HCT116 (cell line): ENCODE data around the gene RAI1. TPM values are rescaled to one million over a fixed set of nuclear protein-coding genes. Genes with fewer than 3 reads are reported as not detected.

ENCODE experiments used
- ATAC-seq: fragments of 200-7000 bp; cut with Tn5 transposase; 2 replicates; pipeline ENCODE4 v1.9.1; 2020; ENCODE audit warnings: mild to moderate bottlenecking, moderate library complexity
- BruUV-seq: library from RNA; stranded (reverse); fragments of 400-500 nt; replicated peaks from 2 replicates; lab custom pipeline; 2021; lab: Mats Ljungman, UMichigan
- CTCF ChIA-PET: fragments of 300-600 bp; sonication (Branson Sonifier 250); formaldehyde crosslinking; loops from one replicate; lab custom pipeline; 2021; ENCODE audit warnings: antibody characterized with exemption; lab: Charles Lee
- POLR2A ChIA-PET: fragments of 300-600, 350-600 bp; sonication (Branson Sonifier 250); formaldehyde crosslinking; loops from one replicate; lab custom pipeline; 2021; ENCODE audit warnings: antibody characterized with exemption; lab: Charles Lee
- RAD21 ChIA-PET, 2 experiments: fragments of 300-600 bp; sonication (Branson Sonifier 250); formaldehyde crosslinking; loops; one replicate each; lab custom pipeline; 2023; ENCODE audit warnings: low total read pairs in 2 of 2; ENCODE audit not compliant: uncharacterized antibody in 2 of 2, unreplicated experiment in 2 of 2, low non-redundant PET in 1 of 2; lab: Charles Lee
- DNase-seq: peaks from one replicate; pipeline ENCODE4 v3.0.0-alpha.2; 2010; ENCODE audit warnings: low read depth, low spot score
- H2AFZ ChIP-seq: fragments of 200-600 bp; shearing (Covaris generic), sonication (generic); 2 replicates; pipeline ENCODE4 v1.6.1; 2017; ENCODE audit warnings: low read depth, mixed run types, mixed read lengths, antibody characterized with exemption, low read length; ENCODE audit not compliant: poor library complexity, severe bottlenecking
- H3K27ac ChIP-seq: 2 replicates; pipeline ENCODE4 v1.5.1; 2012; ENCODE audit warnings: low read depth, low read length
- H3K27me3 ChIP-seq: fragments of 200-600 bp; sonication (generic); 2 replicates; pipeline ENCODE4 v1.6.1; 2016; ENCODE audit warnings: mixed run types, low read length, mixed read lengths; ENCODE audit not compliant: insufficient read depth
- H3K36me3 ChIP-seq, 2 experiments: fragments of 200-500 bp in 1 of 2; fragments of 200-600 bp in 1 of 2; sonication (Bioruptor generic) in 1 of 2; sonication (generic) in 1 of 2; 2 replicates each; pipeline versions ENCODE4 v1.5.1 to v1.6.1; 2014 to 2016; ENCODE audit warnings: low read length in 2 of 2, inconsistent platforms in 1 of 2, mixed read lengths in 1 of 2, mixed run types in 1 of 2; ENCODE audit not compliant: insufficient read depth in 2 of 2, control insufficient read depth in 1 of 2
- H3K4me1 ChIP-seq, 2 experiments: fragments of 200-600 bp in 1 of 2; sonication (generic) in 1 of 2; 2 replicates each; pipeline versions ENCODE4 v1.5.1 to v1.6.1; 2012 to 2017; ENCODE audit warnings: low read length in 2 of 2, inconsistent platforms in 1 of 2, mild to moderate bottlenecking in 1 of 2, mixed read lengths in 1 of 2, mixed run types in 1 of 2, moderate library complexity in 1 of 2; ENCODE audit not compliant: insufficient read depth in 2 of 2, control insufficient read depth in 1 of 2
- H3K4me2 ChIP-seq: fragments of 200-600 bp; sonication (generic); 2 replicates; pipeline ENCODE4 v1.6.1; 2017; ENCODE audit warnings: mixed run types, low read length, mixed read lengths
- H3K4me3 ChIP-seq, 2 experiments: fragments of 200-600 bp in 1 of 2; sonication (generic) in 1 of 2; replicated peaks in 1 of 2; 2 replicates each; pipeline ENCODE4 v1.5.1; 2011 to 2016; ENCODE audit warnings: low read length in 2 of 2, control low read depth in 1 of 2, low read depth in 1 of 2, mild to moderate bottlenecking in 1 of 2, mixed read lengths in 1 of 2, mixed run types in 1 of 2
- H3K79me2 ChIP-seq: fragments of 200-600 bp; sonication (generic); 2 replicates; pipeline ENCODE4 v1.6.1; 2017; ENCODE audit warnings: mild to moderate bottlenecking, mixed run types, low read length, moderate library complexity, mixed read lengths; ENCODE audit not compliant: insufficient read depth
- H3K9ac ChIP-seq: fragments of 200-600 bp; sonication (generic); 2 replicates; pipeline ENCODE4 v1.6.1; 2016; ENCODE audit warnings: low read length, mixed read lengths
- H3K9me2 ChIP-seq: fragments of 200-600 bp; sonication (generic), shearing (Covaris generic); 2 replicates; pipeline ENCODE4 v1.6.1; 2017; ENCODE audit warnings: mixed run types, mild to moderate bottlenecking, moderate library complexity; ENCODE audit not compliant: insufficient read depth
- H3K9me3 ChIP-seq, 2 experiments: fragments of 200-500 bp in 1 of 2; fragments of 200-600 bp in 1 of 2; sonication (Bioruptor generic) in 1 of 2; sonication (generic) in 1 of 2; 2 replicates each; pipeline ENCODE4 v1.6.1; 2014 to 2017; ENCODE audit warnings: low read length in 2 of 2, mixed read lengths in 2 of 2, inconsistent platforms in 1 of 2, low read depth in 1 of 2, mild to moderate bottlenecking in 1 of 2, mixed run types in 1 of 2, moderate library complexity in 1 of 2; ENCODE audit not compliant: control insufficient read depth in 1 of 2, insufficient read depth in 1 of 2
- H4K20me1 ChIP-seq: fragments of 200-600 bp; sonication (generic), shearing (Covaris generic); 2 replicates; pipeline ENCODE4 v1.6.1; 2017; ENCODE audit warnings: mixed run types, mild to moderate bottlenecking, moderate library complexity; ENCODE audit not compliant: insufficient read depth
- EZH2phosphoT487 ChIP-seq: fragments of 200-600 bp; IDR thresholded peaks from 2 replicates; pipeline ENCODE4 v1.6.1; 2018; ENCODE audit warnings: antibody characterized with exemption, borderline replicate concordance
- POLR2A ChIP-seq: IDR thresholded peaks from 2 replicates; pipeline ENCODE4 v1.7.0; 2011; ENCODE audit warnings: borderline replicate concordance; ENCODE audit not compliant: insufficient read depth, insufficient read length; ENCODE audit errors: extremely low read depth
- POLR2AphosphoS5 ChIP-seq: IDR thresholded peaks from 2 replicates; pipeline ENCODE4 v1.6.1; 2011; ENCODE audit warnings: mild to moderate bottlenecking, low read depth, low read length, moderate library complexity
- RAD21 ChIP-seq: IDR thresholded peaks from 2 replicates; pipeline ENCODE4 v1.6.1; 2012; ENCODE audit warnings: low read depth, mild to moderate bottlenecking
- REST ChIP-seq: IDR thresholded peaks from 2 replicates; pipeline ENCODE4 v1.6.1; 2012; ENCODE audit warnings: low read depth
- ZNF274 ChIP-seq: fragments of 200-500 bp; sonication (Bioruptor generic); IDR thresholded peaks from 2 replicates; pipeline ENCODE4 v1.6.1; 2014; ENCODE audit warnings: mild to moderate bottlenecking, low read depth, low read length, inconsistent platforms
- intact Hi-C: fragments of 100-400 bp; cut with micrococcal nuclease; formaldehyde crosslinking; loops from 2 replicates; pipeline ENCODE4 v1.10.0; 2022
- total RNA-seq: library from RNA; stranded (reverse); gene quantifications from one replicate; pipeline ENCODE4 v1.2.1, GENCODE V29; 2021; ENCODE audit not compliant: unreplicated experiment
- TF ChIP-seq, protein P1 (sequence below), 3 experiments: fragments of 200-600 bp in 1 of 3; sonication (generic) in 1 of 3; IDR thresholded peaks in 2 of 3; conservative IDR thresholded peaks in 1 of 3; 2 replicates each; pipeline ENCODE4 v1.5.1; 2012 to 2017; ENCODE audit warnings: low read depth in 2 of 3, low read length in 2 of 3, antibody characterized with exemption in 1 of 3, borderline replicate concordance in 1 of 3, control low read depth in 1 of 3, mild to moderate bottlenecking in 1 of 3, mixed read lengths in 1 of 3, mixed run types in 1 of 3, moderate library complexity in 1 of 3; ENCODE audit not compliant: insufficient read depth in 1 of 3

The RAI1 gene
- total RNA-seq, 1 experiment from 2014 or later = 38.5 TPM

- Histone ChIP-seq H3K27me3 (no peaks in the 10 kb centered on the region), H3K36me3 (peaks cover 0 to under 1% of the 10 kb centered on the region in 2 experiments; a peak in 1 of 4 replicates), H3K4me3 (peak overlapping the region; percentile 19 to 44; a peak in 3 of 4 replicates), H3K9me3 (no peaks in the 10 kb centered on the region), H3K9me2 (no peaks in the 10 kb centered on the region), H3K4me2 (peak overlapping the region; percentile 85), H3K9ac (peak overlapping the region; percentile 62), H2AFZ (no peak overlapping the region), H3K79me2 (peaks cover 95% of the 10 kb centered on the region), H4K20me1 (no peaks in the 10 kb centered on the region; the same call in 1 of the 2 replicates), H3K4me1 (peaks cover 45 to 75% of the 10 kb centered on the region in 2 experiments), H3K27ac (peak overlapping the region; percentile 84)
- ChIA-PET RAD21 (no interaction called here), POLR2A (no interaction called here), CTCF (no interaction called here)
- ATAC-seq (peak; percentile 41), DNase-seq (no peak)
- TF ChIP-seq POLR2A (no peak), ZNF274 (no peak), RAD21 (no peak), EZH2phosphoT487 (no peak), REST (no peak), POLR2AphosphoS5 (no peak)
- TF ChIP-seq, protein P1, sequence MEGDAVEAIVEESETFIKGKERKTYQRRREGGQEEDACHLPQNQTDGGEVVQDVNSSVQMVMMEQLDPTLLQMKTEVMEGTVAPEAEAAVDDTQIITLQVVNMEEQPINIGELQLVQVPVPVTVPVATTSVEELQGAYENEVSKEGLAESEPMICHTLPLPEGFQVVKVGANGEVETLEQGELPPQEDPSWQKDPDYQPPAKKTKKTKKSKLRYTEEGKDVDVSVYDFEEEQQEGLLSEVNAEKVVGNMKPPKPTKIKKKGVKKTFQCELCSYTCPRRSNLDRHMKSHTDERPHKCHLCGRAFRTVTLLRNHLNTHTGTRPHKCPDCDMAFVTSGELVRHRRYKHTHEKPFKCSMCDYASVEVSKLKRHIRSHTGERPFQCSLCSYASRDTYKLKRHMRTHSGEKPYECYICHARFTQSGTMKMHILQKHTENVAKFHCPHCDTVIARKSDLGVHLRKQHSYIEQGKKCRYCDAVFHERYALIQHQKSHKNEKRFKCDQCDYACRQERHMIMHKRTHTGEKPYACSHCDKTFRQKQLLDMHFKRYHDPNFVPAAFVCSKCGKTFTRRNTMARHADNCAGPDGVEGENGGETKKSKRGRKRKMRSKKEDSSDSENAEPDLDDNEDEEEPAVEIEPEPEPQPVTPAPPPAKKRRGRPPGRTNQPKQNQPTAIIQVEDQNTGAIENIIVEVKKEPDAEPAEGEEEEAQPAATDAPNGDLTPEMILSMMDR (IDR thresholded peaks at IDR 0.05 in 2 of 3, conservative IDR thresholded peaks at IDR 0.05 in 1 of 3; ENCODE audit: borderline replicate concordance in 1 of 3, insufficient read depth in 1 of 3, low read depth in 2 of 3, low read length in 2 of 3) = 0 out of 6 replicates have a peak, but pooled peaks of 1 of the 3 experiments have one; percentile 3
- no TSS peak for BruUV-seq
- intact Hi-C loops = no loop called here
These were observed 29.1 kb downstream of the RAI1 start for GRCh38 chr17:17710355-17710727.
